WERI-Rb-1 (cell line): ENCODE measurements around the gene COL5A1.

Experiments
- DNase-seq: peaks from one replicate; pipeline ENCODE4 v3.0.0-alpha.2; 2020
- H3K27ac ChIP-seq: fragments of 250-450 bp; sonication (Bioruptor Pico); 2 replicates; pipeline ENCODE4 v1.5.1; 2020; ENCODE audit warnings: mild to moderate bottlenecking, moderate library complexity
- H3K27me3 ChIP-seq: fragments of 250-450 bp; sonication (Bioruptor Pico); 2 replicates; pipeline ENCODE4 v1.5.1; 2021; ENCODE audit warnings: mild to moderate bottlenecking, low read depth, moderate library complexity; ENCODE audit not compliant: insufficient read depth, severe bottlenecking
- H3K36me3 ChIP-seq: fragments of 250-450 bp; sonication (Bioruptor Pico); 2 replicates; pipeline ENCODE4 v1.5.1; 2020; ENCODE audit warnings: mild to moderate bottlenecking, moderate library complexity
- H3K4me3 ChIP-seq: 2 replicates; pipeline ENCODE4 v1.5.1; 2011; ENCODE audit warnings: low read depth, mild to moderate bottlenecking, control low read depth, low read length
- H3K9me3 ChIP-seq: fragments of 250-450 bp; sonication (Bioruptor Pico); 2 replicates; pipeline ENCODE4 v1.5.1; 2021; ENCODE audit warnings: mild to moderate bottlenecking, moderate library complexity; ENCODE audit not compliant: severe bottlenecking
- CTCF ChIP-seq: IDR thresholded peaks from 2 replicates; pipeline ENCODE4 v1.5.1; 2011; ENCODE audit warnings: low read depth, mild to moderate bottlenecking, control low read depth, inconsistent platforms, low read length

The COL5A1 gene

DNA sequence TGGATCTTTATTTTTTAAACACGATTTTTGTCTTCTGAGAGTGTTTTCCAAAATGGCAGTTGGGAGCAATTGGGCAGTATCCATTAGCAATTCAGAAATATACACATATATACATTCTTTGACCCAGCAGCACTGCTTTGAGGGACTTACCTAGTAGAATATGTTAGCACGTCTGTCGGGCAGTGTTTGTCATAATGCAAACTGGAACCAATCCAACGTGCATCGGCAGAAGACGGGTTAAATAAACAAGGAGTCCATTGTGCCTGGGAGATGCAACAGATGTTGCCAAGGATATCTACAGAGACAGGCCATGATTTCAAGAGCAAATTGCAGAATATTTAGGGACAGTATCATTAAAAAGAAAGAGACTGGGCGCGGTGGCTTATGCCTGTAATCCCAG lies 107.0 kb downstream of the COL5A1 start:
- DNase-seq, result no peak
- TF ChIP-seq CTCF, result no peak
- H3K9me3 ChIP-seq, result no peaks in the 10 kb centered on the region
- peaks cover 7% of the 10 kb centered on the region for H3K36me3 ChIP-seq
- H3K27ac ChIP-seq, result no peak overlapping the region
- no peaks in the 10 kb centered on the region for H3K27me3 ChIP-seq
- H3K4me3 ChIP-seq, result no peak overlapping the region

DNA sequence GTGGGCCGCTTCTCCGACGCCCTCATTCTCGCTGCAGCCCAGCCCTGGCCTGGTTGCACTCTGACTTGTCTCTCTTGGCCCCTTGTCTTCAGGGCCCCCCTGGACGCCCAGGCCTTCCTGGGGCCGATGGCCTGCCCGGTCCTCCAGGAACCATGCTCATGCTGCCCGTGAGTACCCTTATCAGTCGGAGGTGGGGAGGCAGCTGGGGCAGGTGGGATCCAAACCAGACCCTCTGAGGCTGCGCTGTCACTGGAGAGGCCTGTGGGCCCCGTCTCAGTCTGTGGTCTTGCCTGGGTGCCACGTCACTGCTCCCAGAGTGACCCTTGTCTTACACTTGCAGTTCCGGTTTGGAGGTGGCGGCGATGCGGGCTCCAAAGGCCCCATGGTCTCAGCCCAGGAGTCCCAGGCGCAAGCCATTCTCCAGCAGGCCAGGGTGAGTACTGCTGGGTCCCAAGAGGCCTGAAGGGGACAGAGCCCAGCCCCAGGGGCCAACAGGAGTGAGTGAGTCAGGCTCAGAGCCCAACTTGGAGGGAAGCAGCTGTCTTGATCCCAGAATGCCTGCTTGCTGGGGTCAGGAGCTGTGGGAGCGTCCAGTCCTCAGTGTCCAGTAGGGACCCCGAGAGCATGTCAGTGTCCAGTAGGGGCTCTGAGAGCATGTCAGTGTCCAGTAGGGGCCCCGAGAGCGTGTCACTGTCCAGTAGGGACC lies 109.0 kb downstream of the COL5A1 start:
- Histone ChIP-seq H3K36me3 (peaks cover 7% of the 10 kb centered on the region), H3K27ac (peak overlapping the region; percentile 51), H3K9me3 (no peaks in the 10 kb centered on the region), H3K27me3 (no peaks in the 10 kb centered on the region), H3K4me3 (no peak overlapping the region)
- no peak for TF ChIP-seq CTCF
- DNase-seq, result no peak

DNA sequence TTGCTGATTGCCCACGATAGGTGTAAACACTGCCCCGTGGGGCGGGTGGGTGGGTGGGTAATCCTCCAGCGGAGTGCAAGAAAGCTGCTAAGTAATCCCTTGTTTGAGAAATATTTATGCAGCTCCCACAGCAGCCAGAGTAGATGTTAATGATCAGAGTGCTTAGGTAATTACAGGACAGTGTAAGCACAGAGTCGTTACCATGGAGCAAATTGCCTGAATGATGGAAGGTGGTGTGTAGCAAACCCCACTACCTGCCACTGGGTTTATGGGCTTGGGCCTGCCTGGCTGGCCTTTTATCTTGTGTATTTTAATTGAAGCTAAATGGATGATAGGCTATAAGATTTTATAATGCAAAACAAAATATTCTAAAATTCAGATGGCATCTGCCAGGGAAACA lies 110.0 kb downstream of the COL5A1 start:
- DNase-seq, result no peak
- no peaks in the 10 kb centered on the region for H3K9me3 ChIP-seq
- peaks cover 7% of the 10 kb centered on the region for H3K36me3 ChIP-seq
- no peak overlapping the region for H3K4me3 ChIP-seq
- H3K27me3 ChIP-seq, result no peaks in the 10 kb centered on the region
- TF ChIP-seq CTCF, result no peak
- peak overlapping the region; percentile 78 for H3K27ac ChIP-seq

GRCh38 chr9:134752471-134753168 lies 111.0 kb downstream of the COL5A1 start:
- H3K27me3 ChIP-seq, result no peaks in the 10 kb centered on the region
- H3K9me3 ChIP-seq, result no peaks in the 10 kb centered on the region
- no peak overlapping the region for H3K4me3 ChIP-seq
- H3K27ac ChIP-seq, result peak overlapping the region; percentile 64
- peaks cover 7% of the 10 kb centered on the region; the same call in 1 of the 2 replicates for H3K36me3 ChIP-seq
- DNase-seq, result no peak
- no peak for TF ChIP-seq CTCF

- H3K27ac ChIP-seq, result no peak overlapping the region
- H3K36me3 ChIP-seq, result peaks cover 4% of the 10 kb centered on the region; the same call in 1 of the 2 replicates
Observed at GRCh38 chr9:134753191-134753590, 111.6 kb downstream of the COL5A1 start.

More at GRCh38 chr9:134753191-134753590, 111.6 kb downstream of the COL5A1 start:
- Histone ChIP-seq H3K9me3 (no peaks in the 10 kb centered on the region), H3K4me3 (no peak overlapping the region), H3K27me3 (no peaks in the 10 kb centered on the region)
- TF ChIP-seq CTCF, result no peak
- no peak for DNase-seq
